NB4 (cell line): ENCODE results near the gene PGBD5.

Source experiments
- MAX ChIP-seq: IDR thresholded peaks from 2 replicates; pipeline ENCODE4 v1.6.1; 2011; ENCODE audit warnings: low read depth, low read length
- POLR2A ChIP-seq: IDR thresholded peaks from 2 replicates; pipeline ENCODE4 v1.6.1; 2011; ENCODE audit warnings: mild to moderate bottlenecking; ENCODE audit not compliant: insufficient read length; ENCODE audit errors: extremely low read depth
- TF ChIP-seq, protein P1 (sequence below): IDR thresholded peaks from one replicate; pipeline ENCODE4 v1.5.1; 2012; ENCODE audit warnings: low read depth, low read length

GRCh38 chr1:230469271-230469670 lies 43.1 kb upstream of the PGBD5 start:
- TF ChIP-seq, protein P1, sequence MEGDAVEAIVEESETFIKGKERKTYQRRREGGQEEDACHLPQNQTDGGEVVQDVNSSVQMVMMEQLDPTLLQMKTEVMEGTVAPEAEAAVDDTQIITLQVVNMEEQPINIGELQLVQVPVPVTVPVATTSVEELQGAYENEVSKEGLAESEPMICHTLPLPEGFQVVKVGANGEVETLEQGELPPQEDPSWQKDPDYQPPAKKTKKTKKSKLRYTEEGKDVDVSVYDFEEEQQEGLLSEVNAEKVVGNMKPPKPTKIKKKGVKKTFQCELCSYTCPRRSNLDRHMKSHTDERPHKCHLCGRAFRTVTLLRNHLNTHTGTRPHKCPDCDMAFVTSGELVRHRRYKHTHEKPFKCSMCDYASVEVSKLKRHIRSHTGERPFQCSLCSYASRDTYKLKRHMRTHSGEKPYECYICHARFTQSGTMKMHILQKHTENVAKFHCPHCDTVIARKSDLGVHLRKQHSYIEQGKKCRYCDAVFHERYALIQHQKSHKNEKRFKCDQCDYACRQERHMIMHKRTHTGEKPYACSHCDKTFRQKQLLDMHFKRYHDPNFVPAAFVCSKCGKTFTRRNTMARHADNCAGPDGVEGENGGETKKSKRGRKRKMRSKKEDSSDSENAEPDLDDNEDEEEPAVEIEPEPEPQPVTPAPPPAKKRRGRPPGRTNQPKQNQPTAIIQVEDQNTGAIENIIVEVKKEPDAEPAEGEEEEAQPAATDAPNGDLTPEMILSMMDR: no peak
- TF ChIP-seq POLR2A (no peak), MAX (no peak)
